GDM1 (cell line): Measurements from ENCODE around the gene SLC16A10.
"Not testable (repeated sequence)": the region's sequence is repeated elsewhere in the genome, so short reads cannot be mapped to it uniquely, and the experiment has no call there.

Source experiments
- DNase-seq: peaks from one replicate; lab custom pipeline; 2025; lab: John Stamatoyannopoulos, UW

The SLC16A10 gene

GRCh38 chr6:111087106-111087835 is at the start of gene SLC16A10:
Gene SLC16A10, plus strand, starts transcription at chr6:111087503. Its CDS starts 250 bp downstream, at chr6:111087753.
- peak; percentile 81 for DNase-seq

- no peak for DNase-seq
Observed at GRCh38 chr6:111038534-111039252, 48.6 kb upstream of the SLC16A10 start.

GRCh38 chr6:111041917-111042316 is 45.4 kb upstream of the SLC16A10 start:
- DNase-seq: no peak

GRCh38 chr6:111047244-111047643 is 40.1 kb upstream of the SLC16A10 start:
- DNase-seq: no peak

- DNase-seq: no peak
Observed at GRCh38 chr6:111050261-111051023, 36.9 kb upstream of the SLC16A10 start.

GRCh38 chr6:111052171-111052570 is 35.1 kb upstream of the SLC16A10 start:
- DNase-seq: no peak

- DNase-seq: peak; percentile 23
Observed at GRCh38 chr6:111057074-111057752, 30.1 kb upstream of the SLC16A10 start.

- no peak for DNase-seq
Observed at GRCh38 chr6:111061508-111061907, 25.8 kb upstream of the SLC16A10 start.

GRCh38 chr6:111061985-111062384 is 25.3 kb upstream of the SLC16A10 start:
- DNase-seq: not testable (repeated sequence)

GRCh38 chr6:111062860-111063259 is 24.4 kb upstream of the SLC16A10 start:
- not testable (repeated sequence) for DNase-seq

- DNase-seq: no peak
Observed at GRCh38 chr6:111068109-111068865, 19.0 kb upstream of the SLC16A10 start.

GRCh38 chr6:111068866-111069234 is 18.5 kb upstream of the SLC16A10 start:
- DNase-seq: no peak

GRCh38 chr6:111069382-111070104 is 17.8 kb upstream of the SLC16A10 start:
- no peak for DNase-seq

GRCh38 chr6:111070105-111071005 is 16.9 kb upstream of the SLC16A10 start:
- no peak for DNase-seq

- no peak for DNase-seq
Observed at GRCh38 chr6:111072801-111073360, 14.4 kb upstream of the SLC16A10 start.

GRCh38 chr6:111074311-111074710 is 13.0 kb upstream of the SLC16A10 start:
- DNase-seq: no peak

GRCh38 chr6:111076024-111076695 is 11.1 kb upstream of the SLC16A10 start:
- no peak for DNase-seq

GRCh38 chr6:111080698-111081097 is 6.6 kb upstream of the SLC16A10 start:
- no peak for DNase-seq

- no peak for DNase-seq
Observed at GRCh38 chr6:111086685-111087084, 618 bp upstream of the SLC16A10 start.
